Epithelial cell of esophagus (primary cell): ENCODE results near the gene ADAMTSL3.
"Not testable (repeated sequence)": the region's sequence is repeated elsewhere in the genome, so short reads cannot be mapped to it uniquely, and the experiment has no call there.

Source experiments
- DNase-seq: peaks from one replicate; pipeline ENCODE4 v3.0.0; 2010; ENCODE audit warnings: low read depth
- H3K4me3 ChIP-seq: 2 replicates; pipeline ENCODE4 v1.5.1; 2011; ENCODE audit warnings: mild to moderate bottlenecking, low read length, control low read depth
- TF ChIP-seq, protein P1 (sequence below): IDR thresholded peaks from 2 replicates; pipeline ENCODE4 v1.5.1; 2011; ENCODE audit warnings: low read depth, mild to moderate bottlenecking, low read length, control low read depth, inconsistent platforms; ENCODE audit not compliant: insufficient read depth; ENCODE audit errors: missing control alignments

ADAMTSL3 gene

DNA sequence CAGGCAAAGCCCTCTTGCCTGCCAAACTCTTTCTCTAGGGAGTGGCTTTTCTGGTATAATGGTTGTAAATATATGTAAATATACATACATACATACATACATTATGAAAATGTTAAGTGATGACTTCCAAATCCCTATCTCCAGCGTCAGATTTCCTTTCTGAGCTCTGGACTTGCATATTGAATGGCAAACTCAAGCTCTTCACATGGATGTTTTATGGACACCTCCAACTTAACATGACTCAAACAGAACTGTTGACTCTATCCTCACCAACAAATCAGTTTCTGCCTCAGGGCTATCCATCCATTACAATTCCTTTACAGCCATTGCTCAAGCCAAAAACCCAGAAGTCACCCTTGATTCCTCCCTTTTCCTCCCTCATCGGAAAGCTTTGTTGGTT lies 45.1 kb downstream of the ADAMTSL3 start:
- TF ChIP-seq, protein P1, sequence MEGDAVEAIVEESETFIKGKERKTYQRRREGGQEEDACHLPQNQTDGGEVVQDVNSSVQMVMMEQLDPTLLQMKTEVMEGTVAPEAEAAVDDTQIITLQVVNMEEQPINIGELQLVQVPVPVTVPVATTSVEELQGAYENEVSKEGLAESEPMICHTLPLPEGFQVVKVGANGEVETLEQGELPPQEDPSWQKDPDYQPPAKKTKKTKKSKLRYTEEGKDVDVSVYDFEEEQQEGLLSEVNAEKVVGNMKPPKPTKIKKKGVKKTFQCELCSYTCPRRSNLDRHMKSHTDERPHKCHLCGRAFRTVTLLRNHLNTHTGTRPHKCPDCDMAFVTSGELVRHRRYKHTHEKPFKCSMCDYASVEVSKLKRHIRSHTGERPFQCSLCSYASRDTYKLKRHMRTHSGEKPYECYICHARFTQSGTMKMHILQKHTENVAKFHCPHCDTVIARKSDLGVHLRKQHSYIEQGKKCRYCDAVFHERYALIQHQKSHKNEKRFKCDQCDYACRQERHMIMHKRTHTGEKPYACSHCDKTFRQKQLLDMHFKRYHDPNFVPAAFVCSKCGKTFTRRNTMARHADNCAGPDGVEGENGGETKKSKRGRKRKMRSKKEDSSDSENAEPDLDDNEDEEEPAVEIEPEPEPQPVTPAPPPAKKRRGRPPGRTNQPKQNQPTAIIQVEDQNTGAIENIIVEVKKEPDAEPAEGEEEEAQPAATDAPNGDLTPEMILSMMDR: no peak
- DNase-seq: peak; percentile 14
- H3K4me3 ChIP-seq: no peak overlapping the region

DNA sequence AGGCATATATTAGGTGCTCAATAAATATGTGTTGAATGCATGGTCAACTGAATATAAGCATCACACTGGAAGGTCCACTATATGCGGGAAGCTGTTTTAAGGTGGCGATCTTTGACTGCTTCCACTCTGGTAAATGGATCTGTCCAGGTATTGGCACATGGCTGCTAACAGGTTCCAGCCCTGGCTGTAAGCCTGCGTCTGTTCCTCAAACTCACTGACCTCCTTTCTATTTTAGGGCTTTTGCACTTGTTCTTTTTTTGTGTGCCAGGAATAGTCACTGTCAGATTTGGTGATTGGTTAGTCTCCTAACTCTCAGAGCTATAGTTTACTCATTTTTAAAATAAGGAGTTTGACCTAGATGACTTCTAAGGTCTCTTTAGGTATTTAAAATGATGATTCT lies 46.2 kb downstream of the ADAMTSL3 start:
- no peak for DNase-seq
- H3K4me3 ChIP-seq: no peak overlapping the region
- TF ChIP-seq, protein P1: no peak

DNA sequence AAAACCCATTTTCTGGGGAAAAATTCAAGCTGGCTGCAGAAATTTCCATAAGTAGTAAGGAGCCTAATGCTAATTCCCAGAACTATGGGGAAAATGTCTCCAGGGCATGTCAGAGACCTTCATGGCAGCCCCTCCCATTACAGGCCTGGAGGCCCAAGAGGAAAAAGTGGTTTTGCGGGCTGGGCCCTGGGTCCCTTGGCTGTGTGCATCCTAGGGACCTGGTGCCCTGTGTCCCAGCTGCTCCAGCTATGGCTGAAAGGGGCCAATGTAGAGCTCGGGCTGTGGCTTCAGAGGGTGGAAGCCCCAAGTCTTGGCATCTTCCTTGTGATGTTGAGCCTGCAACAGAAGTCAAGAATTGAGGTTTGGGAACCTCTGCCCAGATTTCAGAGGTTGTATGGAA lies 48.4 kb downstream of the ADAMTSL3 start:
- H3K4me3 ChIP-seq, DNase-seq: not testable (repeated sequence)

DNA sequence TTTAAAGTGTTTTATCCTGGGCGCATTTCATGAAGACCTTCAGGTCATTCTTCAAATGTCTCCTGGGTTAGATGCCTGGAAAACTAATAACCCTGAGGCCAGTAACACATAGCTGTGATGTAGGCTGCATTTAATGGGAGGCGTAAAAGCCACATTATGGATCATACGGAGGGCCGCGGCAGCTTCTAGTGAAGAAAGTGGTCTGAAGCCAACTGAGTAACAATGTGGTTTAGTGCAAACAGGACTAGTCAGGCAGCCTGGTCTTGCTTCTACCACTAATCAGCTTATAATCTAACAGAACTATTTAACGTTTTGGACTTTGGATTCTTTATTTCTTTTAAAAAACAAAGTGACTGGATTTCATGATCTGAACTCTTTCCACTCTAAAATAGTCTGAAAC lies 54.4 kb downstream of the ADAMTSL3 start:
- DNase-seq: no peak
- no peak overlapping the region for H3K4me3 ChIP-seq
- TF ChIP-seq, protein P1: no peak

DNA sequence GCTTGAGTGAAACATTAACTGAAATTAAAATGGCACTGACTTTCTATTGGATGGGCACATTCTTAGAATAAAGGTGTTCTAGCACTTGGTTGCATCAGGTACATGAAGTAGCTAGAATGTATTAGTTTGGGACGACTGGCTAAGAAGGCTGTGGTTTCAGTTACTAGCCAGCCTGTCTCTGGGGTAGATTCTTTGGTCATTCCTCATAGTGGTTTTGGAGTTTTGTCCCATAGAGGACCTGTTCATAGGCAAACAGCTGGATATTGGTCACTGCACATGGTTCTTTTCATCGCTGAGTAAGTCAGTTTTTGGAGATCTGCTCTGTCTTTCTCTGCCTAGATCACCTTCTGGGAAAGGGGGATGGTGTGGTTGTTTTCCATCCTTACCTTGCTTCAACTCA lies 55.3 kb downstream of the ADAMTSL3 start:
- no peak for DNase-seq
- H3K4me3 ChIP-seq: no peak overlapping the region
- TF ChIP-seq, protein P1: no peak

DNA sequence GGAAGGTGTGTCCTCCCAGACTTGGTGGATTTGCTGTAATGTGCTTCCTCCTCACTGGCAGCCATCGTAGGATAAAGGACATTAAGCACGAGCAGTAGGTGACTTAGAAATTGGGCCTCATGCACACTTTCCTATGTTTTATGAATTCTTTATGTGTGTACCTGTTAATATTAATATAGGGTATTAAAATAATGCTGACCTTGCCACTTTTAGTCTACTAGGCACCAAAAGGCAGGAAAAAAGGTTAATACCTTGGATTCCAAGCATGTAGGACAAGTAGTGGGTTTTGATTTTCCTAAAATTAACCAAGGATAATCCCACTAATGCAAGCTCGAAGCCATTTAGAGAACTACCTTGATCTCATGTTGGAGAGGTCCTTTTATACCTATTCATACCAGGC lies 55.9 kb downstream of the ADAMTSL3 start:
- H3K4me3 ChIP-seq: no peak overlapping the region
- TF ChIP-seq, protein P1: no peak
- DNase-seq: no peak

DNA sequence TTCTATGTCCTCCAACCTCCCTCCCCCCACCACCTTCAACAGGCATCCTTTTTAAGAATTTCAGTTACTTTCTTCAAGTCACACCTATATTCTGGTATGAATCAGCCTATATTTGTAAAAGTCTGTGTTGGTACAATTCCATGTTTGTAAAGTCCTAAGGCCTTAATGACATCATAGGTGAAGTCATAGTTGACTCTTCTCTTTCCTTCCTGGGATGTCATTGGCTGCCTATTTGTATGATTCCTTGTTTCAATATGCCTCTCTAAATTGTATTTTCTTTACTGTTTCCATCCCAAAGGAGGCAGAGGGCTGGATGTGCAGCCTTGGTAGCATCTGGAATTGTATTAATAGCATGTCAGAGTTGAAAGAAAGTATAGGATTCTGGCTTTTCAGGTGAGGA lies 56.5 kb downstream of the ADAMTSL3 start:
- no peak for DNase-seq
- no peak overlapping the region for H3K4me3 ChIP-seq
- TF ChIP-seq, protein P1: no peak

DNA sequence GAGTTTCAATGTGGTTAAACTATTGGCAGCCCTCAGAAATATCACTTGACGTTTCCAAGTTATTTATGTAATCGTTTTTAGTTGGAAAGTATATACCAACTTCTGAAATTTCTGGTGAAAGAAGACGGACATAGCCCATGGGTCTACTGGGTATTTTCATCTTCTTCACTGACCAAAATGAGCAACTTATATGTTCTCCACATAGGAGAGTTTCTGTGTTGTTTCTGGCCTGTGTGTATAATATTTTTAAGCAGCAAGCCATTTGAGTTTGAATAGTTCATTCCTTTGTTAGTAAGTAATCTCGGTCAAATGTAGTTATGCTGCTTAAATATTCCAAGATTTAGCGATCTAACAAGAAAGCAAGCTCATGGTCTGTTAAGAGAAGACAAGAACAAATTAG lies 57.3 kb downstream of the ADAMTSL3 start:
- no peak overlapping the region for H3K4me3 ChIP-seq
- no peak for DNase-seq
- TF ChIP-seq, protein P1: no peak
